Erythroblast (primary cell): ENCODE measurements around the gene INHBA.

Source experiments
- GATA1 ChIP-seq: IDR thresholded peaks from 2 replicates; pipeline ENCODE4 v1.6.1; 2011; ENCODE audit warnings: low read depth, mild to moderate bottlenecking, control low read depth, low read length, moderate library complexity
- POLR2A ChIP-seq: IDR thresholded peaks from 2 replicates; pipeline ENCODE4 v1.6.1; 2011; ENCODE audit warnings: mild to moderate bottlenecking, low read length

DNA sequence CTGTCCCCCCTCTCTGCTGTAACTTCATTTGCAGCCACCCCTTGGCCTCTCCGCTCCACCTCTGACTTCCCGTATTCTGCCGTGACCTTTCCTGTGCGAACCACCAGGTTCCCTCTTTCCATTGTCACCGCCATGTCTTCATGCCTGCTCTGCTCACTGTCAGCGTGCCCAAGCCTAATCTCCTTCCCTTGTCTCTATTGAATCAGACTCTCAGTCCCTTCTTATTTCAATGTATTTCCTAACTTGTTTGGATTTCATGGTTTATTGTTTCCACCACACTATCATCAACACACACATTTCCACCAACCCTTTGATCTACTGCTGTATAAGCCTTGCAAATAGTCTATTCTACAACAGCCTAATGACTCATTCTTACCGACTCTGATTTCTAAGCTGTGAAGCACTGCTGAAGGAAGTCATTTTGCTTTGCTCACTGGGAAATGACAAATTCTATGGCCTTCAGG is 30.0 kb upstream of the INHBA start:
- no peak for TF ChIP-seq POLR2A
- TF ChIP-seq GATA1, result no peak
